D721Med (cell line): ENCODE measurements around the gene ZNF148.

ENCODE experiments used
- DNase-seq: peaks from one replicate; pipeline ENCODE4 v3.0.0; 2011; ENCODE audit warnings: low spot score; ENCODE audit not compliant: insufficient read length
- FAIRE-seq: peaks from 2 replicates; lab custom pipeline; 2011; peaks lifted over from hg19 to GRCh38; lab: Jason Lieb, UNC
- CTCF ChIP-seq: IDR thresholded peaks from 2 replicates; pipeline ENCODE4 v1.5.1; 2012; ENCODE audit warnings: mild to moderate bottlenecking, control low read depth; ENCODE audit not compliant: insufficient read depth; ENCODE audit errors: missing control alignments

ZNF148 gene

DNA sequence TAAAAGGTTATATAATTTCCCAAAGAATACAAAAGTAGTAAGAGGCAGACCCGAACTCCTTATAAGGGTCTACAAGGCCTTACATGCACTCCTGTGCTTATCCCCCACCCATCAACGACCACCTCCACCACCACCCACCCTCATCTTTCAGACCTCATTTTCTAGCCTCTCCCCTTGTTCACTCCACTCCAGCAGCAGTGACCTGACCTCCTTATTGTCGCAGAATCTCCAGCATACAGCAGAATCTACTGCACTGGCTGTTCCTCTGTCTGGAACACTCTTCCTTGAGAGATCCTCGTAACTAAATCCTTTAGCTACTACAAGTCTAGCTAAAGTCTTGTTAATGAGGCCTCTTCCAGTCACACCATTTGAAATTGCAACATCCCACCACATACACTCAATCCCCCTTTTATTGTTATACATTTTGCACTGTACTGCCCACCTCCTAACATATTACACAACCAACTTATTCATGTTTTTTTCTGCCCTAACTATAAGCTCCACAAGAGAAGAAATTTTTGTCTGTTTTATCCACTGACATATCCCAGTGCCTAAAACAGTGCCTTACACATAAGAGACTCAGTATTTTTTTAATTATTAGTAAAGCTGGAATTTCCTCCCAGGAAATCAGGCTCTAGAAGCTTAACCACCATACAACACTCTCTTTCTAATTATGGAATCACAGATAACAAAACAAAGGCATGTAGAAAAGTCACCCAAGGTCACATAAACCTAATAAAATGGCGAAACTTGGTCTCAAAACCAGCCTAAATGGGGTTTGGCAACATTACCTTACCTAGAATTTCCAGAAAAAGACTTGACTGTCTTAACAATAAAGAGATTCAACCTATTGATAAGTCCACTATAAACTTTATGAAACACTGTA lies 40.2 kb downstream of the ZNF148 start:
- FAIRE-seq (peak; percentile 88), DNase-seq (no peak)
- no peak for TF ChIP-seq CTCF

DNA sequence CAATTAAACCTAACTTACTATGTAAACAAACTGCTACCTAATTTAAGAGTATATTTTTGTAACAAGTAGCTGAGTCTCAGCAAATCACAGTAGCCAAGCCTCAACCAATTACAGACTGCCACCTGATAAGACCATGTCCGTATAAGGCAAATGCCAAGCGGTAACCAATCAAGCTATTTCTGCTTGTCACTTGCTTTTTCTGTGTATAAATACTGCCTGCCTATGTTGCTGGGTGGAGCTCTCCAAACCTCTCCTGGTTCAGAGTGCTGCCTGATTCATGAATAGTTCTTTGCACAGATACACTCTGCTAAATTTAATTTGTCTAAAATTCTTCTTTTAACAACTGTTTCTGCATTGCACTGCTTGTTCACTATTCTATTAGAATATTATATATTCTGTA lies 42.6 kb downstream of the ZNF148 start:
- TF ChIP-seq CTCF: no peak
- DNase-seq: no peak
- FAIRE-seq: no peak

- DNase-seq (no peak), FAIRE-seq (peak; percentile 35)
- no peak for TF ChIP-seq CTCF
These were observed 43.9 kb downstream of the ZNF148 start for GRCh38 chr3:125331243-125331642.

GRCh38 chr3:125326957-125327356 lies 48.2 kb downstream of the ZNF148 start:
- no peak for TF ChIP-seq CTCF
- DNase-seq (no peak), FAIRE-seq (no peak)

- FAIRE-seq (no peak), DNase-seq (no peak)
- no peak for TF ChIP-seq CTCF
These were observed 49.4 kb downstream of the ZNF148 start for GRCh38 chr3:125325746-125326145.

DNA sequence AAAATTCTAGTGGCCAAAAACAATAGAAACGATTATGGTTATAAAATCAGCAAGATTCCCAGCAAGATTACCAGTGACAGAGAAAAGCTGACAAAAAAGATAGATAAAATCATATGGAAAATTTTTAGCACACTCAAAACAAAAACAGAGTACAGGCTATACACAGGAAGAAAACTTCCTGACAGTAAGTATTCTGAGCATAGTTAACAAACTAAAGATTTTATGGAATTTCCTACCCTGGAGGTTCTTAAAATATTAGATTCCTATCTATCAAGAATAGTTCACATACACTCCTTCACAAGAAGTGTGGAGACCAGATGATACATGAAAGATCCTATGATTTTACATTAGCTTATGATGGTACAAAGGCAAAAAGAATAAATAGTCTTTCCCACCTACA lies 50.8 kb downstream of the ZNF148 start:
- no peak for DNase-seq
- peak; percentile 38 for FAIRE-seq
- TF ChIP-seq CTCF: no peak

- FAIRE-seq (no peak), DNase-seq (no peak)
- no peak for TF ChIP-seq CTCF
These were observed 52.2 kb downstream of the ZNF148 start for GRCh38 chr3:125322917-125323316.
